ENCODE results near the gene FAM186B. TPM values are rescaled to one million over a fixed set of nuclear protein-coding genes. Genes with fewer than 3 reads are reported as not detected.

FAM186B gene
- total RNA-seq, 1 experiment from 2014 or later, result 0.42 TPM

- CTCF ChIA-PET, result interaction anchor here (1.6 kb wide), 1 partner anchor 181 kb away, joined by 5 read pairs; no protein-coding TSS in a partner anchor
- intact Hi-C loops (cut with micrococcal nuclease), result no loop called here
- TF ChIP-seq ZFX (IDR thresholded peaks at IDR 0.05), result 0 out of 2 replicates have a peak, but pooled peaks have one; percentile 3
- no peak for TF ChIP-seq EZH2phosphoT487 (IDR thresholded peaks at IDR 0.05; ENCODE audit: borderline replicate concordance)
- no peak for TF ChIP-seq ZBTB33 (IDR thresholded peaks at IDR 0.05; ENCODE audit: extremely low read depth, insufficient replicate concordance, low read length)
- TF ChIP-seq POLR2AphosphoS5 (IDR thresholded peaks at IDR 0.05; ENCODE audit: low read depth, low read length), result no peak; the same call in 1 of the 2 replicates
Measured at GRCh38 chr12:49539406-49540228, 65.8 kb downstream of the FAM186B start.

More at GRCh38 chr12:49539406-49540228, 65.8 kb downstream of the FAM186B start:
- Histone ChIP-seq H3K9me3 (ENCODE audit: control insufficient read depth in 1 of 2, insufficient read depth in 1 of 2, low read depth in 1 of 2, low read length in 2 of 2) (no peaks in the 10 kb centered on the region), H3K9me2 (ENCODE audit: insufficient read depth) (no peaks in the 10 kb centered on the region), H3K27ac (ENCODE audit: low read depth, low read length) (peak overlapping the region; percentile 83), H3K79me2 (ENCODE audit: insufficient read depth, low read length) (peaks cover 16% of the 10 kb centered on the region), H3K4me3 (replicated peaks in 1 of 2; ENCODE audit: low read depth in 1 of 2, low read length in 2 of 2) (peak overlapping the region; percentile 87 to 89), H2AFZ (ENCODE audit: low read depth, low read length, poor library complexity, severe bottlenecking) (no peak overlapping the region), H3K36me3 (ENCODE audit: control insufficient read depth in 1 of 2, insufficient read depth in 2 of 2, low read length in 2 of 2) (peaks cover 0 to 7% of the 10 kb centered on the region in 2 experiments; a peak in 2 of 4 replicates), H3K9ac (ENCODE audit: low read length) (peak overlapping the region; percentile 88), H4K20me1 (ENCODE audit: insufficient read depth) (no peaks in the 10 kb centered on the region), H3K4me1 (ENCODE audit: control insufficient read depth in 1 of 2, insufficient read depth in 2 of 2, low read length in 2 of 2) (peaks cover 40 to 48% of the 10 kb centered on the region in 2 experiments), H3K4me2 (ENCODE audit: low read length) (peak overlapping the region; percentile 100), H3K27me3 (ENCODE audit: insufficient read depth, low read length) (no peaks in the 10 kb centered on the region)
- POLR2A ChIA-PET, result no interaction called here
- RAD21 ChIA-PET (ENCODE audit: low non-redundant PET in 1 of 2, low total read pairs in 2 of 2, uncharacterized antibody in 2 of 2, unreplicated experiment in 2 of 2), result no interaction called here
- ATAC-seq, result peak; percentile 10
- BruUV-seq (replicated peaks), result TSS peak; percentile 45
- DNase-seq (ENCODE audit: low read depth, low spot score), result no peak
